Measurements from ENCODE around the gene RAP2A.

Gene RAP2A

GRCh38 chr13:97433727-97434396, at the start of gene RAP2A:
Gene RAP2A, plus strand, starts transcription at chr13:97434169. Its CDS starts 302 bp downstream, at chr13:97434471.
- Histone ChIP-seq H3K4me3 (ENCODE audit: severe bottlenecking) (peak within 1 kb of the TSS; percentile 73), H3K9me3 (ENCODE audit: severe bottlenecking) (no peaks in the 10 kb centered on the region), H3K36me3 (ENCODE audit: low read depth) (no peaks in the 10 kb centered on the region; the same call in 1 of the 2 replicates), H3K27me3 (ENCODE audit: insufficient read depth, poor library complexity, severe bottlenecking) (no peaks in the 10 kb centered on the region), H3K27ac (ENCODE audit: poor library complexity, severe bottlenecking) (peak within 1 kb of the TSS; percentile 74), H3K4me1 (ENCODE audit: insufficient read depth, poor library complexity, severe bottlenecking) (peaks cover 7% of the 10 kb centered on the region)
- peak; percentile 54 for ATAC-seq (ENCODE audit: low read depth)
- TF ChIP-seq CTCF (IDR thresholded peaks at IDR 0.05; ENCODE audit: poor library complexity, severe bottlenecking) = peak; percentile 8
- peak; percentile 94 for DNase-seq (ENCODE audit: low spot score)

- Histone ChIP-seq H3K36me3 (ENCODE audit: low read depth) (peaks cover 24% of the 10 kb centered on the region), H3K4me3 (ENCODE audit: severe bottlenecking) (no peak overlapping the region), H3K4me1 (ENCODE audit: insufficient read depth, poor library complexity, severe bottlenecking) (no peaks in the 10 kb centered on the region), H3K27ac (ENCODE audit: poor library complexity, severe bottlenecking) (no peak overlapping the region), H3K9me3 (ENCODE audit: severe bottlenecking) (no peaks in the 10 kb centered on the region), H3K27me3 (ENCODE audit: insufficient read depth, poor library complexity, severe bottlenecking) (no peaks in the 10 kb centered on the region)
- ATAC-seq (ENCODE audit: low read depth) (no peak), DNase-seq (ENCODE audit: low spot score) (no peak)
- no peak for TF ChIP-seq CTCF (IDR thresholded peaks at IDR 0.05; ENCODE audit: poor library complexity, severe bottlenecking)
Measured at GRCh38 chr13:97384371-97384770, 49.6 kb upstream of the RAP2A start.

DNA sequence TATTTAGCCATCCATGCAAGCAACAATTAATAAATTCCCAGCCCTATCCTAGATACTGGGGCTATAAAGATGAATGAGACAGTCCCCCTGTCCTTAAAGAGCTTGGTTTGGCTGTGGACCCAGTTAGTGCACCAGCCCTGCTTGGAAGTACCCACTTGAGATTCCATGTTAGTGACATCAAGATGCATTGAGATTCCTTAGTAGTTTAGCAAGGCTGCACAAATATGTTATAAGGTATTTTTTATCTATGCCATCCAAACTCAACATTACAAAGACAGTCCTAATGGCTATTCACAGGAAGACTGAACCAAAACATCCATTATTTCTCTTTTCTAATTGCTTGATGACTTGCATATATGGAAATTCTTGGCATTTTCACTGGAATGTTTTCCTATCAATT, 48.8 kb upstream of the RAP2A start:
- ATAC-seq (ENCODE audit: low read depth) (no peak), DNase-seq (ENCODE audit: low spot score) (no peak)
- Histone ChIP-seq H3K27me3 (ENCODE audit: insufficient read depth, poor library complexity, severe bottlenecking) (no peaks in the 10 kb centered on the region), H3K9me3 (ENCODE audit: severe bottlenecking) (no peaks in the 10 kb centered on the region), H3K27ac (ENCODE audit: poor library complexity, severe bottlenecking) (no peak overlapping the region), H3K4me1 (ENCODE audit: insufficient read depth, poor library complexity, severe bottlenecking) (no peaks in the 10 kb centered on the region), H3K36me3 (ENCODE audit: low read depth) (peaks cover 24% of the 10 kb centered on the region), H3K4me3 (ENCODE audit: severe bottlenecking) (no peak overlapping the region)
- no peak for TF ChIP-seq CTCF (IDR thresholded peaks at IDR 0.05; ENCODE audit: poor library complexity, severe bottlenecking)

- Histone ChIP-seq H3K27me3 (ENCODE audit: insufficient read depth, poor library complexity, severe bottlenecking) (no peaks in the 10 kb centered on the region), H3K36me3 (ENCODE audit: low read depth) (peaks cover 23% of the 10 kb centered on the region), H3K4me3 (ENCODE audit: severe bottlenecking) (no peak overlapping the region), H3K9me3 (ENCODE audit: severe bottlenecking) (no peaks in the 10 kb centered on the region), H3K27ac (ENCODE audit: poor library complexity, severe bottlenecking) (no peak overlapping the region), H3K4me1 (ENCODE audit: insufficient read depth, poor library complexity, severe bottlenecking) (no peaks in the 10 kb centered on the region)
- no peak for TF ChIP-seq CTCF (IDR thresholded peaks at IDR 0.05; ENCODE audit: poor library complexity, severe bottlenecking)
- DNase-seq (ENCODE audit: low spot score) (no peak), ATAC-seq (ENCODE audit: low read depth) (no peak)
Measured at GRCh38 chr13:97385854-97386253, 48.1 kb upstream of the RAP2A start.

DNA sequence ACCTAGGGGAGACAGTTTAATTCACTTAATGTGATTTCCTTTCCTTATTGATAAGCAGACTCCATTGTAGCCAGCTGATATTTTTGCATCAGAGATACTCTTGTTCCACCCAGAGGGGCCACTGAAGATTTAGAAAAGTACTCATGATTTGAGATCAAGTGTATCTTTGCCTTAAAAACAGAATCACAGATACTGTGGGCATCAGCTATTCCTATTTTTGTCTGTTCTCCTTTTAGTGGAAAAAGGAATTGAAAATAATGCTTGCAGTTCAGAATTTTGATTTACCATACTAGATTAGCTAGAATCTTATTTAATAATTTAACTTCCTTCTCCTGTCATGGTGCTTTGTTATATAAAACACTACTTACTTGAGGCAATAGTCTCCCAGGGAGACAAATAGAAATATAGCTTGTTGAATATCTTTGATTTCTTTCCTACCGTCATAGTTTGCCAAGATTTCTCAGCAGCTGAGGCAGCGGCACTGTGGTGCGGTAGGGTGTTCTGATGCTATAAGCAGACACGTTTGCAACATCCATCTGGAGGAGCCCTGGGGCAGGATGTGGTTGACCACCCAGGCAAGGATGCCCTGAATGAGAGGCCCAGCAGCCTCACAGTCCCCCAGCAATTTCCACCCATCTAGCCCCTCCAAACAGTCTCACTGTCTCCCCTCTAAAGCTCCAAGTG, 47.0 kb upstream of the RAP2A start:
- H3K27ac ChIP-seq (ENCODE audit: poor library complexity, severe bottlenecking) = no peak overlapping the region
- no peak overlapping the region for H3K4me3 ChIP-seq (ENCODE audit: severe bottlenecking)
- H3K27me3 ChIP-seq (ENCODE audit: insufficient read depth, poor library complexity, severe bottlenecking) = no peaks in the 10 kb centered on the region
- no peaks in the 10 kb centered on the region for H3K9me3 ChIP-seq (ENCODE audit: severe bottlenecking)
- TF ChIP-seq CTCF (IDR thresholded peaks at IDR 0.05; ENCODE audit: poor library complexity, severe bottlenecking) = no peak
- DNase-seq (ENCODE audit: low spot score) (no peak), ATAC-seq (ENCODE audit: low read depth) (no peak)
- no peaks in the 10 kb centered on the region for H3K4me1 ChIP-seq (ENCODE audit: insufficient read depth, poor library complexity, severe bottlenecking)
- H3K36me3 ChIP-seq (ENCODE audit: low read depth) = peaks cover 13% of the 10 kb centered on the region

All from RWPE2 (cell line).